HCT116 (cell line): ENCODE data around the gene ZNF775.

Source experiments
- CBX3 ChIP-seq: IDR thresholded peaks from 2 replicates; pipeline ENCODE4 v1.6.1; 2012; ENCODE audit warnings: low read depth
- EGR1 ChIP-seq: IDR thresholded peaks from 2 replicates; pipeline ENCODE4 v1.6.1; 2012; ENCODE audit warnings: low read depth
- EZH2phosphoT487 ChIP-seq: fragments of 200-600 bp; IDR thresholded peaks from 2 replicates; pipeline ENCODE4 v1.6.1; 2018; ENCODE audit warnings: antibody characterized with exemption, borderline replicate concordance
- POLR2A ChIP-seq: IDR thresholded peaks from 2 replicates; pipeline ENCODE4 v1.7.0; 2011; ENCODE audit warnings: borderline replicate concordance; ENCODE audit not compliant: insufficient read depth, insufficient read length; ENCODE audit errors: extremely low read depth
- POLR2AphosphoS5 ChIP-seq: IDR thresholded peaks from 2 replicates; pipeline ENCODE4 v1.6.1; 2011; ENCODE audit warnings: mild to moderate bottlenecking, low read depth, low read length, moderate library complexity
- TCF7L2 ChIP-seq: IDR thresholded peaks from 2 replicates; pipeline ENCODE4 v1.7.0; 2011; ENCODE audit warnings: borderline replicate concordance, inconsistent platforms; ENCODE audit not compliant: insufficient read depth, insufficient read length; ENCODE audit errors: extremely low read depth
- ZNF274 ChIP-seq: fragments of 200-500 bp; sonication (Bioruptor generic); IDR thresholded peaks from 2 replicates; pipeline ENCODE4 v1.6.1; 2014; ENCODE audit warnings: mild to moderate bottlenecking, low read depth, low read length, inconsistent platforms
- TF ChIP-seq, protein P1 (sequence below), 3 experiments: fragments of 200-600 bp in 1 of 3; sonication (generic) in 1 of 3; IDR thresholded peaks in 2 of 3; conservative IDR thresholded peaks in 1 of 3; 2 replicates each; pipeline ENCODE4 v1.5.1; 2012 to 2017; ENCODE audit warnings: low read depth in 2 of 3, low read length in 2 of 3, antibody characterized with exemption in 1 of 3, borderline replicate concordance in 1 of 3, control low read depth in 1 of 3, mild to moderate bottlenecking in 1 of 3, mixed read lengths in 1 of 3, mixed run types in 1 of 3, moderate library complexity in 1 of 3; ENCODE audit not compliant: insufficient read depth in 1 of 3

DNA sequence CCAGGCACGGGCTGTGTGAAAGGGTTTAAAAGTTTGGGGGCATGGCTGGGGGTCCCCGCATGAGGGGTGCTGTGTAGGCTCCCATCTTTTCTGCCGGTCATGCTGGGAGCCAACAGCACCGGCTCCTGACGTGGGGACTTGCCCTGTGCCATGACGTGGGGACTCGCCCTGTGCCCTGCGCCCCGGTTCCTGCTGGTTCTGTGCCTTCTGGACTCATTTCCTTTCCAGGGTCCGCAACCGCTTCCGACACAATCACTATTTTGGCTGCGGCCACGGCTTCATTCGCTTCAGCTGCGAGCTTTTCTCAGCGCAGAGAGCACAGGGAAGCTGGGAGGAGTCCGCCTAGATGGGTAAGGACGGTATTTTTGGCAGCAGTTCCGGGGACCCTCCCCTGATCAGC lies 63.7 kb downstream of the ZNF775 start:
- TF ChIP-seq POLR2A (no peak), POLR2AphosphoS5 (no peak), EZH2phosphoT487 (no peak), ZNF274 (no peak), TCF7L2 (no peak), EGR1 (no peak), CBX3 (no peak)
- TF ChIP-seq, protein P1, sequence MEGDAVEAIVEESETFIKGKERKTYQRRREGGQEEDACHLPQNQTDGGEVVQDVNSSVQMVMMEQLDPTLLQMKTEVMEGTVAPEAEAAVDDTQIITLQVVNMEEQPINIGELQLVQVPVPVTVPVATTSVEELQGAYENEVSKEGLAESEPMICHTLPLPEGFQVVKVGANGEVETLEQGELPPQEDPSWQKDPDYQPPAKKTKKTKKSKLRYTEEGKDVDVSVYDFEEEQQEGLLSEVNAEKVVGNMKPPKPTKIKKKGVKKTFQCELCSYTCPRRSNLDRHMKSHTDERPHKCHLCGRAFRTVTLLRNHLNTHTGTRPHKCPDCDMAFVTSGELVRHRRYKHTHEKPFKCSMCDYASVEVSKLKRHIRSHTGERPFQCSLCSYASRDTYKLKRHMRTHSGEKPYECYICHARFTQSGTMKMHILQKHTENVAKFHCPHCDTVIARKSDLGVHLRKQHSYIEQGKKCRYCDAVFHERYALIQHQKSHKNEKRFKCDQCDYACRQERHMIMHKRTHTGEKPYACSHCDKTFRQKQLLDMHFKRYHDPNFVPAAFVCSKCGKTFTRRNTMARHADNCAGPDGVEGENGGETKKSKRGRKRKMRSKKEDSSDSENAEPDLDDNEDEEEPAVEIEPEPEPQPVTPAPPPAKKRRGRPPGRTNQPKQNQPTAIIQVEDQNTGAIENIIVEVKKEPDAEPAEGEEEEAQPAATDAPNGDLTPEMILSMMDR (IDR thresholded peaks at IDR 0.05 in 2 of 3, conservative IDR thresholded peaks at IDR 0.05 in 1 of 3; ENCODE audit: borderline replicate concordance in 1 of 3, insufficient read depth in 1 of 3, low read depth in 2 of 3, low read length in 2 of 3) = no peak
